Tibial nerve (tissue), 4 donors: ENCODE results near the gene ADAMTS9.

Experiments used
- CTCF ChIP-seq, 5 experiments: fragments of 200-600 bp in 3 of 5; fragments of 450-650 bp in 2 of 5; sonication (generic) in 3 of 5; IDR thresholded peaks; one replicate each; pipeline ENCODE4 v1.5.1; 2016 to 2019; ENCODE audit warnings: antibody characterized with exemption in 5 of 5, mild to moderate bottlenecking in 3 of 5, moderate library complexity in 2 of 5
- EP300 ChIP-seq, 2 donors: sonication (generic); formaldehyde crosslinking; IDR thresholded peaks; one replicate each; pipeline ENCODE4 v1.6.1; 2017; ENCODE audit warnings: antibody characterized with exemption in 2 of 2, mild to moderate bottlenecking in 1 of 2
- POLR2A ChIP-seq, 2 donors: fragments of 450-650 bp; IDR thresholded peaks; one replicate each; pipeline ENCODE4 v1.6.1; 2017; ENCODE audit warnings: antibody characterized with exemption in 2 of 2, mild to moderate bottlenecking in 2 of 2, moderate library complexity in 2 of 2

DNA sequence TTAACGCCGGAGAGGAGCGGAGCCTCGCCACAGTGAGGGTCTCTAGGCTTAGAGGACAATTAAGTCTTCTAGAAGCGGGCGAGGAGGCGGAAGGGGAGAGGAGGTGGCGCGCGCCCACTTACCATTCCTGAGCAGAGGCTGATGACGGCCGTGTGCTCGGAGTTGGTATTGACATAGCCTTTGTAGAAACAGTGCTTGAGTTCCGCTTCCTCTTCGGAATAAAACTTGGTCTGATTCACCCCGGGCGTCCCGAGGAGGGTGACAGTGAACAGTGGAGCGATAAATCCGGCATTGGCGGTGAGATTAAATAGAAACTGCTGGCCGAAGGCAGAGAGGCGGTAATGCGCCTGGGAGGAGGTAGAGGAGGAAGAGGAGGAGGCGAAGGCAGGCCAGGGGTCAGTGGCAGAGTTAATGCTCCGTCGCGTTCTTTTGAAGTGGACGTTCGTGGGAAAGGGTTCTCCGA, 1.3 kb downstream of the ADAMTS9 start:
- no peak for TF ChIP-seq POLR2A (IDR thresholded peaks at IDR 0.05)
- no peak for TF ChIP-seq CTCF (IDR thresholded peaks at IDR 0.05)
- no peak for TF ChIP-seq EP300 (IDR thresholded peaks at IDR 0.05)
